AG04450 (cell line): Measurements from ENCODE around the gene ABL1. TPM values are rescaled to one million over a fixed set of nuclear protein-coding genes. Genes with fewer than 3 reads are reported as not detected.
A peak's percentile ranks its signal among the peaks of the same experiment; 100 is the strongest.

Experiments
- CTCF ChIA-PET: fragments of 300-600, 350-600 bp; formaldehyde crosslinking; extraction: SDS; loops from one replicate; lab custom pipeline; 2022; ENCODE audit warnings: antibody characterized with exemption, inconsistent platforms; lab: Charles Lee
- POLR2A ChIA-PET: fragments of 350-600 bp; formaldehyde crosslinking; extraction: SDS; loops from one replicate; lab custom pipeline; 2021; ENCODE audit warnings: antibody characterized with exemption, inconsistent platforms; lab: Yijun Ruan, JAX
- DNase-seq: peaks from one replicate; pipeline ENCODE4 v3.0.0-alpha.2; 2011; ENCODE audit warnings: low read depth, low spot score
- H3K27ac ChIP-seq: one replicate; pipeline ENCODE4 v1.5.1; 2012; ENCODE audit warnings: low read depth, low read length, control low read depth
- H3K27me3 ChIP-seq: one replicate; pipeline ENCODE4 v1.6.0; 2012; ENCODE audit warnings: low read length; ENCODE audit not compliant: control insufficient read depth, insufficient read depth
- H3K4me3 ChIP-seq: 2 replicates; pipeline ENCODE4 v1.5.1; 2011; ENCODE audit warnings: mild to moderate bottlenecking, low read depth, low read length, control low read depth
- H3K9me3 ChIP-seq: 2 replicates; pipeline ENCODE4 v1.5.1; 2012; ENCODE audit warnings: low read length; ENCODE audit not compliant: control insufficient read depth, insufficient read depth
- CTCF ChIP-seq: IDR thresholded peaks from 2 replicates; pipeline ENCODE4 v1.5.1; 2011; ENCODE audit warnings: low read depth, low read length, control low read depth, inconsistent platforms
- polyA plus RNA-seq: library from polyadenylated mRNA; depleted of rRNA; stranded (reverse); fragments of >200 nt; gene quantifications from 2 replicates; pipeline ENCODE4 v1.2.3, GENCODE V29; 2011

ABL1 gene
- polyA plus RNA-seq, 1 experiment: 37.5 TPM

- POLR2A ChIA-PET: no interaction called here
- Histone ChIP-seq H3K27me3 (no peaks in the 10 kb centered on the region), H3K27ac (no peak overlapping the region), H3K4me3 (peak overlapping the region; percentile 34), H3K9me3 (no peaks in the 10 kb centered on the region)
- CTCF ChIA-PET: interaction anchor here (0.7 to 12.0 kb wide), 50 partner anchors 8 to 187 kb away, joined by 3 to 390 read pairs (median 5); no protein-coding TSS in a partner anchor
- TF ChIP-seq CTCF: peak; percentile 97
- peak; percentile 68 for DNase-seq
Observed at GRCh38 chr9:130866474-130866965, 31.5 kb downstream of the ABL1 start.

GRCh38 chr9:130867556-130867955, 32.5 kb downstream of the ABL1 start:
- Histone ChIP-seq H3K27ac (no peak overlapping the region), H3K9me3 (no peaks in the 10 kb centered on the region), H3K27me3 (no peaks in the 10 kb centered on the region), H3K4me3 (no peak overlapping the region)
- POLR2A ChIA-PET: no interaction called here
- no peak for TF ChIP-seq CTCF
- DNase-seq: no peak
- CTCF ChIA-PET: interaction anchor here (0.8 to 12.0 kb wide), 22 partner anchors 9 to 180 kb away, joined by 3 to 390 read pairs (median 9); no protein-coding TSS in a partner anchor

GRCh38 chr9:130868230-130868629, 33.2 kb downstream of the ABL1 start:
- Histone ChIP-seq H3K4me3 (no peak overlapping the region), H3K27ac (no peak overlapping the region), H3K27me3 (no peaks in the 10 kb centered on the region), H3K9me3 (no peaks in the 10 kb centered on the region)
- ChIA-PET CTCF (interaction anchor here (1.1 to 12.0 kb wide), 8 partner anchors 10 to 178 kb away, joined by 3 to 390 read pairs (median 46); no protein-coding TSS in a partner anchor), POLR2A (no interaction called here)
- no peak for TF ChIP-seq CTCF
- DNase-seq: no peak

- no peak for TF ChIP-seq CTCF
- no peak for DNase-seq
- no peaks in the 10 kb centered on the region for H3K27me3 ChIP-seq
- no peak overlapping the region for H3K4me3 ChIP-seq
- ChIA-PET CTCF (interaction anchor here (0.5 to 12.0 kb wide), 23 partner anchors 8 to 542 kb away, joined by 3 to 390 read pairs (median 4); no protein-coding TSS in a partner anchor), POLR2A (interaction anchor here (0.6 to 1.0 kb wide), 3 partner anchors 160 to 353 kb away, joined by 3 read pairs; partner anchors contain the start of gene NUP214)
- H3K9me3 ChIP-seq: no peaks in the 10 kb centered on the region
- no peak overlapping the region for H3K27ac ChIP-seq
Observed at GRCh38 chr9:130869250-130869649, 34.2 kb downstream of the ABL1 start.
